Subcutaneous abdominal adipose tissue (tissue), 5 donors: ENCODE measurements around the gene CPLANE1.
A peak's percentile ranks its signal among the peaks of the same experiment; 100 is the strongest.
"Not testable (repeated sequence)": the region's sequence is repeated elsewhere in the genome, so short reads cannot be mapped to it uniquely, and the experiment has no call there.

Experiments
- H3K27ac ChIP-seq: one replicate; pipeline ENCODE4 v1.7.0; 2013; ENCODE audit warnings: low read depth, mild to moderate bottlenecking, inconsistent platforms, low read length, moderate library complexity
- H3K27me3 ChIP-seq, 5 donors: one replicate each; pipeline ENCODE4 v1.7.0; 2013; ENCODE audit warnings: low read length in 5 of 5, inconsistent platforms in 1 of 5; ENCODE audit not compliant: control insufficient read depth in 5 of 5, insufficient read depth in 4 of 5
- H3K36me3 ChIP-seq, 5 donors: one replicate each; pipeline ENCODE4 v1.7.0; 2013; ENCODE audit warnings: low read length in 5 of 5; ENCODE audit not compliant: control insufficient read depth in 5 of 5, insufficient read depth in 5 of 5
- H3K4me1 ChIP-seq, 5 donors: one replicate each; pipeline ENCODE4 v1.7.0; 2013; ENCODE audit warnings: low read length in 5 of 5, mild to moderate bottlenecking in 3 of 5, moderate library complexity in 1 of 5; ENCODE audit not compliant: control insufficient read depth in 5 of 5, insufficient read depth in 5 of 5
- H3K4me3 ChIP-seq, 5 donors: one replicate each; pipeline ENCODE4 v1.7.0; 2013; ENCODE audit warnings: low read length in 5 of 5, low read depth in 1 of 5
- H3K9ac ChIP-seq, 5 donors: one replicate each; pipeline ENCODE4 v1.7.0; 2013; ENCODE audit warnings: low read length in 5 of 5, mild to moderate bottlenecking in 4 of 5, moderate library complexity in 3 of 5
- H3K9me3 ChIP-seq, 5 donors: one replicate each; pipeline ENCODE4 v1.7.0; 2013; ENCODE audit warnings: low read length in 5 of 5; ENCODE audit not compliant: control insufficient read depth in 5 of 5
- donor health status: healthy.
- donor health status: healthy.
- donor health status: healthy.
- donor health status: healthy.
- donor health status: healthy.

CPLANE1 gene

GRCh38 chr5:37248970-37249814 is at the start of gene CPLANE1:
Gene CPLANE1, minus strand, starts transcription at chr5:37249376. Its CDS starts 1,678 bp downstream, at chr5:37247698.
- Histone ChIP-seq H3K9me3 (no peaks in the 10 kb centered on the region), H3K9ac (peak within 1 kb of the TSS; percentile 87 to 99 (median 96)), H3K36me3 (no peaks in the 10 kb centered on the region), H3K4me1 (peaks cover 0 to 24% (median 23%) of the 10 kb centered on the region in 5 donors), H3K27ac (peak within 1 kb of the TSS; percentile 90), H3K27me3 (no peaks in the 10 kb centered on the region), H3K4me3 (peak within 1 kb of the TSS; percentile 70 to 91 (median 90))

GRCh38 chr5:37296313-37296712 is 47.1 kb upstream of the CPLANE1 start:
- not testable (repeated sequence) for H3K9me3 ChIP-seq, H3K9ac ChIP-seq, H3K4me3 ChIP-seq, H3K27me3 ChIP-seq, H3K27ac ChIP-seq, H3K4me1 ChIP-seq
- peaks cover 38 to 57% (median 53%) of the 10 kb centered on the region in 5 donors for H3K36me3 ChIP-seq

GRCh38 chr5:37283214-37283820 is 34.1 kb upstream of the CPLANE1 start:
- Histone ChIP-seq H3K9ac (no peak overlapping the region), H3K27me3 (no peaks in the 10 kb centered on the region), H3K4me1 (no peaks in the 10 kb centered on the region), H3K36me3 (no peaks in the 10 kb centered on the region), H3K4me3 (no peak overlapping the region), H3K27ac (no peak overlapping the region), H3K9me3 (peaks cover 0 to 12% (median 0%) of the 10 kb centered on the region in 5 donors)

GRCh38 chr5:37275511-37275910 is 26.3 kb upstream of the CPLANE1 start:
- Histone ChIP-seq H3K4me1 (peaks cover 0 to 2% (median 0%) of the 10 kb centered on the region in 5 donors), H3K27ac (no peak overlapping the region), H3K9ac (no peak overlapping the region), H3K9me3 (peaks cover 0 to 8% (median 0%) of the 10 kb centered on the region in 5 donors), H3K36me3 (no peaks in the 10 kb centered on the region), H3K4me3 (no peak overlapping the region), H3K27me3 (no peaks in the 10 kb centered on the region)

- Histone ChIP-seq H3K9ac (no peak overlapping the region), H3K36me3 (no peaks in the 10 kb centered on the region), H3K27ac (no peak overlapping the region), H3K27me3 (no peaks in the 10 kb centered on the region), H3K9me3 (peaks cover 0 to 10% (median 0%) of the 10 kb centered on the region in 5 donors), H3K4me3 (no peak overlapping the region), H3K4me1 (peaks cover 0 to 2% (median 0%) of the 10 kb centered on the region in 5 donors)
Observed at GRCh38 chr5:37272511-37272910, 23.3 kb upstream of the CPLANE1 start.

GRCh38 chr5:37268100-37268499 is 18.9 kb upstream of the CPLANE1 start:
- not testable (repeated sequence) for H3K9ac ChIP-seq, H3K27ac ChIP-seq, H3K36me3 ChIP-seq, H3K9me3 ChIP-seq, H3K4me1 ChIP-seq, H3K27me3 ChIP-seq, H3K4me3 ChIP-seq

GRCh38 chr5:37255774-37256358 is 6.7 kb upstream of the CPLANE1 start:
- no peak overlapping the region for H3K4me3 ChIP-seq
- no peak overlapping the region for H3K27ac ChIP-seq
- no peaks in the 10 kb centered on the region for H3K9me3 ChIP-seq
- no peak overlapping the region for H3K9ac ChIP-seq
- no peaks in the 10 kb centered on the region for H3K27me3 ChIP-seq
- H3K36me3 ChIP-seq, result no peaks in the 10 kb centered on the region
- no peaks in the 10 kb centered on the region for H3K4me1 ChIP-seq

GRCh38 chr5:37254581-37254980 is 5.4 kb upstream of the CPLANE1 start:
- Histone ChIP-seq H3K27me3 (no peaks in the 10 kb centered on the region), H3K36me3 (no peaks in the 10 kb centered on the region), H3K4me3 (no peak overlapping the region), H3K9ac (no peak overlapping the region), H3K9me3 (no peaks in the 10 kb centered on the region), H3K4me1 (peaks cover 0 to 6% (median 4%) of the 10 kb centered on the region in 5 donors), H3K27ac (no peak overlapping the region)

- Histone ChIP-seq H3K4me1 (peaks cover 0 to 24% (median 23%) of the 10 kb centered on the region in 5 donors), H3K36me3 (no peaks in the 10 kb centered on the region), H3K9me3 (no peaks in the 10 kb centered on the region), H3K9ac (no peak overlapping the region), H3K4me3 (no peak overlapping the region), H3K27me3 (no peaks in the 10 kb centered on the region), H3K27ac (no peak overlapping the region)
Observed at GRCh38 chr5:37251665-37252064, 2.5 kb upstream of the CPLANE1 start.

GRCh38 chr5:37249815-37250164 is 614 bp upstream of the CPLANE1 start:
- Histone ChIP-seq H3K9ac (peak overlapping the region; percentile 87 to 97 (median 88)), H3K27ac (peak overlapping the region; percentile 90), H3K36me3 (no peaks in the 10 kb centered on the region), H3K27me3 (no peaks in the 10 kb centered on the region), H3K9me3 (no peaks in the 10 kb centered on the region), H3K4me1 (peaks cover 0 to 24% (median 23%) of the 10 kb centered on the region in 5 donors), H3K4me3 (peak overlapping the region; percentile 70 to 91 (median 90))
